SK-N-SH (cell line): ENCODE data around the gene GNAI3. TPM values are rescaled to one million over a fixed set of nuclear protein-coding genes. Genes with fewer than 3 reads are reported as not detected.

Source experiments
- CTCF ChIA-PET: fragments of 300-600, 350-600 bp; formaldehyde crosslinking; extraction: SDS; loops from one replicate; lab custom pipeline; 2021; lab: Yijun Ruan, JAX
- POLR2A ChIA-PET: fragments of 350-600 bp; sonication (Branson Sonifier 250); formaldehyde crosslinking; extraction: SDS; loops from one replicate; lab custom pipeline; 2020; ENCODE audit warnings: antibody characterized with exemption, inconsistent platforms; lab: Yijun Ruan, JAX
- DNase-seq: peaks from one replicate; pipeline ENCODE4 v3.0.0; 2012
- H2AFZ ChIP-seq: fragments of 200-600 bp; sonication (generic); 2 replicates; pipeline ENCODE4 v1.8.1; 2016; ENCODE audit warnings: antibody characterized with exemption, mild to moderate bottlenecking, low read depth
- H3F3A ChIP-seq: fragments of 200-600 bp; sonication (generic); replicated peaks from 2 replicates; pipeline ENCODE3; 2016; ENCODE audit warnings: antibody characterized with exemption, mild to moderate bottlenecking; ENCODE audit not compliant: insufficient read depth
- H3K27ac ChIP-seq, 2 experiments: fragments of 200-500 bp in 1 of 2; fragments of 200-600 bp in 1 of 2; sonication (Bioruptor generic) in 1 of 2; sonication (generic), shearing (Covaris generic) in 1 of 2; 2 replicates each; pipeline versions ENCODE4 v1.5.1 to v1.6.1; 2014 to 2016; ENCODE audit warnings: low read depth in 2 of 2, inconsistent platforms in 1 of 2, low read length in 1 of 2, mild to moderate bottlenecking in 1 of 2, mixed read lengths in 1 of 2
- H3K27me3 ChIP-seq: fragments of 200-600 bp; sonication (generic), shearing (Covaris generic); 2 replicates; pipeline ENCODE4 v1.6.1; 2016; ENCODE audit warnings: mixed run types; ENCODE audit not compliant: insufficient read depth
- H3K36me3 ChIP-seq, 2 experiments: fragments of 200-500 bp in 1 of 2; fragments of 200-600 bp in 1 of 2; sonication (Bioruptor generic) in 1 of 2; sonication (generic) in 1 of 2; replicated peaks in 1 of 2; 2 replicates each; pipeline versions ENCODE3 to v1.5.1; 2014 to 2016; ENCODE audit warnings: low read length in 1 of 2, mild to moderate bottlenecking in 1 of 2; ENCODE audit not compliant: insufficient read depth in 2 of 2, control insufficient read depth in 1 of 2
- H3K4me1 ChIP-seq, 2 experiments: fragments of 200-500 bp in 1 of 2; fragments of 200-600 bp in 1 of 2; sonication (Bioruptor generic) in 1 of 2; sonication (generic), shearing (Covaris generic) in 1 of 2; 2 replicates each; pipeline versions ENCODE4 v1.5.1 to v1.6.1; 2014 to 2016; ENCODE audit warnings: low read depth in 1 of 2, low read length in 1 of 2, mixed run types in 1 of 2; ENCODE audit not compliant: insufficient read depth in 2 of 2, control insufficient read depth in 1 of 2
- H3K4me2 ChIP-seq: fragments of 200-600 bp; sonication (generic), shearing (Covaris generic); 2 replicates; pipeline ENCODE4 v1.6.1; 2017; ENCODE audit warnings: mixed run types
- H3K4me3 ChIP-seq, 2 experiments: fragments of 200-500 bp in 1 of 2; fragments of 200-600 bp in 1 of 2; sonication (Bioruptor generic) in 1 of 2; sonication (generic), shearing (Covaris generic) in 1 of 2; 2 replicates each; pipeline versions ENCODE4 v1.5.1 to v1.8.1; 2014 to 2016; ENCODE audit warnings: low read depth in 2 of 2, inconsistent platforms in 1 of 2, low read length in 1 of 2, mild to moderate bottlenecking in 1 of 2, mixed read lengths in 1 of 2, moderate library complexity in 1 of 2
- H3K79me2 ChIP-seq: fragments of 200-600 bp; sonication (generic); 2 replicates; pipeline ENCODE4 v1.8.1; 2017; ENCODE audit warnings: mild to moderate bottlenecking; ENCODE audit not compliant: insufficient read depth
- H3K9ac ChIP-seq: fragments of 200-600 bp; sonication (generic); 2 replicates; pipeline ENCODE4 v1.6.1; 2017; ENCODE audit warnings: mixed run types
- H3K9me2 ChIP-seq: fragments of 200-600 bp; sonication (generic); 2 replicates; pipeline ENCODE4 v1.6.1; 2017; ENCODE audit warnings: mixed run types
- H3K9me3 ChIP-seq: fragments of 200-600 bp; sonication (generic); 2 replicates; pipeline ENCODE4 v1.6.1; 2017; ENCODE audit warnings: mixed run types, mild to moderate bottlenecking, moderate library complexity
- H4K20me1 ChIP-seq: fragments of 200-600 bp; sonication (generic); 2 replicates; pipeline ENCODE4 v1.6.1; 2017; ENCODE audit warnings: mild to moderate bottlenecking, mixed run types; ENCODE audit not compliant: insufficient read depth
- CTCF ChIP-seq: fragments of 200-600 bp; sonication (generic); IDR thresholded peaks from 2 replicates; pipeline ENCODE4 v1.6.1; 2017; ENCODE audit warnings: antibody characterized with exemption, mild to moderate bottlenecking, moderate library complexity
- ELF1 ChIP-seq: IDR thresholded peaks from 2 replicates; pipeline ENCODE4 v1.4.0; 2012
- EP300 ChIP-seq, 2 experiments: IDR thresholded peaks; 2 replicates each; pipeline versions ENCODE4 v1.4.0 to v1.6.1; 2012; ENCODE audit warnings: borderline replicate concordance in 1 of 2, low read depth in 1 of 2, low read length in 1 of 2
- FOSL2 ChIP-seq: IDR thresholded peaks from 2 replicates; pipeline ENCODE4 v1.4.0; 2012; ENCODE audit warnings: low read depth, mild to moderate bottlenecking, moderate library complexity, borderline replicate concordance
- JUND ChIP-seq: IDR thresholded peaks from 2 replicates; pipeline ENCODE4 v1.4.0; 2012
- MAX ChIP-seq: IDR thresholded peaks from 2 replicates; pipeline ENCODE4 v1.4.0; 2012; ENCODE audit warnings: low read depth
- MEF2A ChIP-seq: IDR thresholded peaks from 2 replicates; pipeline ENCODE4 v1.4.0; 2012; ENCODE audit warnings: low read depth, borderline replicate concordance
- NFIC ChIP-seq: IDR thresholded peaks from 2 replicates; pipeline ENCODE4 v1.4.0; 2012; ENCODE audit warnings: borderline replicate concordance
- POLR2AphosphoS5 ChIP-seq: IDR thresholded peaks from 2 replicates; pipeline ENCODE4 v1.6.1; 2012; ENCODE audit warnings: low read depth, low read length
- RAD21 ChIP-seq: IDR thresholded peaks from 2 replicates; pipeline ENCODE4 v1.6.1; 2012; ENCODE audit warnings: mild to moderate bottlenecking, low read length
- RCOR1 ChIP-seq: fragments of 150-350 bp; IDR thresholded peaks from 2 replicates; pipeline ENCODE4 v1.6.1; 2017; ENCODE audit warnings: antibody characterized with exemption, low read length
- REST ChIP-seq: IDR thresholded peaks from 2 replicates; pipeline ENCODE4 v1.6.1; 2012; ENCODE audit warnings: mild to moderate bottlenecking, low read depth, low read length, moderate library complexity
- RFX5 ChIP-seq: IDR thresholded peaks from 2 replicates; pipeline ENCODE4 v1.6.1; 2012; ENCODE audit warnings: mild to moderate bottlenecking, improper control_type of control experiment, low read length
- RXRA ChIP-seq: IDR thresholded peaks from 2 replicates; pipeline ENCODE4 v1.4.0; 2012; ENCODE audit warnings: low read depth, mild to moderate bottlenecking, borderline replicate concordance
- SIN3A ChIP-seq: IDR thresholded peaks from 2 replicates; pipeline ENCODE4 v1.6.1; 2012; ENCODE audit warnings: low read depth, mild to moderate bottlenecking, low read length, moderate library complexity, borderline replicate concordance
- TCF12 ChIP-seq: IDR thresholded peaks from 2 replicates; pipeline ENCODE4 v1.4.0; 2012
- TEAD4 ChIP-seq: IDR thresholded peaks from 2 replicates; pipeline ENCODE4 v1.4.0; 2012; ENCODE audit warnings: mild to moderate bottlenecking, borderline replicate concordance; ENCODE audit not compliant: insufficient read depth
- ZBTB33 ChIP-seq: IDR thresholded peaks from 2 replicates; pipeline ENCODE4 v1.4.0; 2012; ENCODE audit warnings: low read depth, borderline replicate concordance
- WGBS: methylation state at CpG from one replicate; pipeline ENCODE4 v1.1.6; 2017; ENCODE audit warnings: low lambda C conversion rate; 5-methylcytosine and 5-hydroxymethylcytosine counted together
- polyA plus RNA-seq, 3 experiments: library from polyadenylated mRNA; depleted of rRNA; stranded (reverse); fragments of >200 nt; gene quantifications; 2 replicates each; pipeline ENCODE4 v1.2.3, GENCODE V29; 2012

The GNAI3 gene
- polyA plus RNA-seq, 1 of the 3 experiments (the other 2 are of a cell fraction): 4.0 TPM

GRCh38 chr1:109586055-109586454 is 37.6 kb downstream of the GNAI3 start:
- ChIA-PET CTCF (interaction anchor here (1.3 kb wide), 1 partner anchor 54 kb away, joined by 3 read pairs; no protein-coding TSS in a partner anchor), POLR2A (no interaction called here)
- H3K9me3 ChIP-seq: no peaks in the 10 kb centered on the region
- no peaks in the 10 kb centered on the region for H3K9me2 ChIP-seq
- H2AFZ ChIP-seq: no peak overlapping the region
- peaks cover 48% of the 10 kb centered on the region for H3K79me2 ChIP-seq
- peaks cover 13% of the 10 kb centered on the region for H3F3A ChIP-seq
- H3K4me2 ChIP-seq: no peak overlapping the region
- H3K36me3 ChIP-seq: peaks cover 69 to 90% of the 10 kb centered on the region in 2 experiments
- no peaks in the 10 kb centered on the region for H4K20me1 ChIP-seq
- TF ChIP-seq RXRA: no peak
- no peak for TF ChIP-seq NFIC
- TF ChIP-seq MAX: no peak
- TF ChIP-seq ZBTB33: no peak
- no peak for TF ChIP-seq RCOR1
- no peak for TF ChIP-seq MEF2A
- no peak for TF ChIP-seq CTCF
- no peak for TF ChIP-seq FOSL2
- TF ChIP-seq, all 33 proteins: peak for 0
- WGBS: 94% methylated on average over 3 of the region's 3 CpGs
- no peak overlapping the region for H3K9ac ChIP-seq
- no peak overlapping the region for H3K4me3 ChIP-seq
- H3K4me1 ChIP-seq: no peaks in the 10 kb centered on the region
- no peak overlapping the region for H3K27ac ChIP-seq
- no peak for DNase-seq
- H3K27me3 ChIP-seq: no peaks in the 10 kb centered on the region

- H3K4me3 ChIP-seq: no peak overlapping the region
- no peaks in the 10 kb centered on the region for H4K20me1 ChIP-seq
- DNase-seq: no peak
- no peaks in the 10 kb centered on the region for H3K9me3 ChIP-seq
- H3K36me3 ChIP-seq: peaks cover 86 to 90% of the 10 kb centered on the region in 2 experiments
- no peak overlapping the region for H3K9ac ChIP-seq
- no peak overlapping the region for H3K4me2 ChIP-seq
- peaks cover 32% of the 10 kb centered on the region for H3K79me2 ChIP-seq
- 94% methylated on average over 3 of the region's 3 CpGs for WGBS
- H3K4me1 ChIP-seq: no peaks in the 10 kb centered on the region
- ChIA-PET POLR2A (no interaction called here), CTCF (no interaction called here)
- no peak overlapping the region for H3K27ac ChIP-seq
- no peak overlapping the region for H2AFZ ChIP-seq
- no peaks in the 10 kb centered on the region for H3K27me3 ChIP-seq
- peaks cover 6% of the 10 kb centered on the region for H3F3A ChIP-seq
- H3K9me2 ChIP-seq: no peaks in the 10 kb centered on the region
- TF ChIP-seq REST (no peak), RXRA (no peak), SIN3A (no peak), ELF1 (no peak), RAD21 (no peak), MAX (no peak), TCF12 (no peak), RFX5 (no peak), ZBTB33 (no peak), RCOR1 (no peak), TEAD4 (no peak), EP300 (IDR thresholded peaks at IDR 0.05; ENCODE audit: borderline replicate concordance in 1 of 2, low read depth in 1 of 2, low read length in 1 of 2) (no peak), POLR2AphosphoS5 (no peak), JUND (no peak)
Measured at GRCh38 chr1:109589177-109589576, 40.8 kb downstream of the GNAI3 start.
